H1 (cell line): ENCODE results near the gene C15orf61. TPM values are rescaled to one million over a fixed set of nuclear protein-coding genes. Genes with fewer than 3 reads are reported as not detected.

Experiments
- CTCF ChIA-PET: fragments of 300-600 bp; sonication (Branson Sonifier 250); formaldehyde crosslinking; loops from one replicate; lab custom pipeline; 2021; ENCODE audit not compliant: partially characterized antibody; lab: Charles Lee
- POLR2A ChIA-PET: fragments of 300-600 bp; sonication (Branson Sonifier 250); formaldehyde crosslinking; loops from one replicate; lab custom pipeline; 2021; ENCODE audit warnings: inconsistent platforms; ENCODE audit not compliant: partially characterized antibody; lab: Charles Lee
- DNase-seq, 2 experiments: peaks; one replicate each; pipeline versions ENCODE4 v3.0.0 to v3.0.0-alpha.2; 2010 to 2022; ENCODE audit warnings: low spot score in 2 of 2, low read depth in 1 of 2, mixed read lengths in 1 of 2
- FAIRE-seq: peaks from 2 replicates; lab custom pipeline; 2011; peaks lifted over from hg19 to GRCh38; lab: Jason Lieb, UNC
- H2AFZ ChIP-seq: 2 replicates; pipeline ENCODE4 v1.8.1; 2012; ENCODE audit warnings: low read length, inconsistent platforms
- H2AK5ac ChIP-seq: 2 replicates; pipeline ENCODE4 v1.6.1; 2013; ENCODE audit warnings: low read depth, low read length
- H2BK120ac ChIP-seq: replicated peaks from 2 replicates; pipeline ENCODE3; 2013; ENCODE audit warnings: low read depth, low read length, inconsistent platforms
- H2BK12ac ChIP-seq: 2 replicates; pipeline ENCODE4 v1.6.1; 2013; ENCODE audit warnings: low read depth, low read length
- H2BK15ac ChIP-seq: 2 replicates; pipeline ENCODE4 v1.6.1; 2013; ENCODE audit warnings: low read length
- H2BK20ac ChIP-seq: 2 replicates; pipeline ENCODE4 v1.6.1; 2013; ENCODE audit warnings: low read length
- H2BK5ac ChIP-seq: 2 replicates; pipeline ENCODE4 v1.6.1; 2013; ENCODE audit warnings: low read depth, low read length
- H3K14ac ChIP-seq: 2 replicates; pipeline ENCODE4 v1.6.1; 2013; ENCODE audit warnings: inconsistent platforms; ENCODE audit not compliant: insufficient read length
- H3K18ac ChIP-seq: 2 replicates; pipeline ENCODE4 v1.6.1; 2013; ENCODE audit warnings: low read length; ENCODE audit errors: extremely low read depth
- H3K23ac ChIP-seq: 2 replicates; pipeline ENCODE4 v1.6.1; 2013; ENCODE audit warnings: inconsistent platforms; ENCODE audit not compliant: insufficient read length
- H3K23me2 ChIP-seq: 2 replicates; pipeline ENCODE4 v1.6.1; 2013; ENCODE audit warnings: low read depth, low read length
- H3K27ac ChIP-seq: 2 replicates; pipeline ENCODE4 v1.6.1; 2011; ENCODE audit warnings: low read depth, low read length, inconsistent platforms
- H3K27me3 ChIP-seq, 4 experiments: replicated peaks in 1 of 4; 1 replicate in 1 of 4; 2 replicates in 3 of 4; pipeline versions ENCODE4 v1.6.1 to v1.8.1; 2011 to 2013; ENCODE audit warnings: low read length in 3 of 4, mild to moderate bottlenecking in 3 of 4, inconsistent platforms in 2 of 4, mixed read lengths in 2 of 4, moderate library complexity in 1 of 4; ENCODE audit not compliant: control insufficient read depth in 3 of 4, insufficient read depth in 3 of 4; ENCODE audit errors: extremely low read depth in 1 of 4
- H3K36me3 ChIP-seq, 4 experiments: 2 replicates each; pipeline versions ENCODE4 v1.6.1 to v1.8.1; 2011 to 2013; ENCODE audit warnings: mild to moderate bottlenecking in 4 of 4, low read length in 3 of 4, moderate library complexity in 2 of 4, control low read depth in 1 of 4, inconsistent platforms in 1 of 4; ENCODE audit not compliant: insufficient read depth in 4 of 4, control insufficient read depth in 2 of 4
- H3K4ac ChIP-seq: replicated peaks from 2 replicates; pipeline ENCODE3; 2013; ENCODE audit warnings: low read length, low read depth, mixed read lengths, inconsistent platforms; ENCODE audit not compliant: insufficient read length
- H3K4me1 ChIP-seq, 4 experiments: replicated peaks in 1 of 4; 1 replicate in 1 of 4; 2 replicates in 3 of 4; pipeline versions ENCODE4 v1.6.1 to v1.8.1; 2011 to 2013; ENCODE audit warnings: low read length in 3 of 4, inconsistent platforms in 2 of 4, mixed read lengths in 1 of 4; ENCODE audit not compliant: insufficient read depth in 4 of 4, control insufficient read depth in 3 of 4
- H3K4me2 ChIP-seq, 2 experiments: 2 replicates each; pipeline versions ENCODE4 v1.6.1 to v1.8.1; 2011 to 2013; ENCODE audit warnings: low read depth in 2 of 2, low read length in 2 of 2, control low read depth in 1 of 2, inconsistent platforms in 1 of 2, mild to moderate bottlenecking in 1 of 2; ENCODE audit not compliant: insufficient read depth in 1 of 2
- H3K4me3 ChIP-seq, 4 experiments: fragments of 200-600, 300-600 bp in 1 of 4; sonication (generic), shearing (Covaris generic), sonication (Bioruptor Twin) in 1 of 4; 2 replicates each; pipeline versions ENCODE4 v1.5.1 to v1.8.1; 2011 to 2016; ENCODE audit warnings: low read length in 4 of 4, low read depth in 3 of 4, control low read depth in 2 of 4, inconsistent platforms in 2 of 4, mild to moderate bottlenecking in 2 of 4, mixed read lengths in 1 of 4, moderate library complexity in 1 of 4; ENCODE audit not compliant: insufficient read depth in 2 of 4; ENCODE audit errors: extremely low read depth in 1 of 4
- H3K56ac ChIP-seq: replicated peaks from 2 replicates; pipeline ENCODE3; 2013; ENCODE audit warnings: low read depth, mild to moderate bottlenecking, mixed read lengths, low read length, inconsistent platforms; ENCODE audit not compliant: insufficient read length
- H3K79me1 ChIP-seq: 2 replicates; pipeline ENCODE4 v1.6.1; 2013; ENCODE audit warnings: low read depth, low read length, control low read depth
- H3K79me2 ChIP-seq, 2 experiments: 2 replicates each; pipeline versions ENCODE4 v1.6.1 to v1.8.1; 2012 to 2013; ENCODE audit warnings: low read length in 2 of 2, mild to moderate bottlenecking in 2 of 2, inconsistent platforms in 1 of 2; ENCODE audit not compliant: insufficient read depth in 2 of 2, control insufficient read depth in 1 of 2
- H3K9ac ChIP-seq, 4 experiments: replicated peaks in 1 of 4; 1 replicate in 1 of 4; 2 replicates in 3 of 4; pipeline versions ENCODE4 v1.6.1 to v1.8.1; 2011 to 2013; ENCODE audit warnings: low read depth in 3 of 4, low read length in 3 of 4, control low read depth in 2 of 4, mild to moderate bottlenecking in 2 of 4, moderate library complexity in 2 of 4, inconsistent platforms in 1 of 4; ENCODE audit errors: extremely low read depth in 1 of 4
- H3K9me3 ChIP-seq, 2 experiments: 2 replicates each; pipeline versions ENCODE4 v1.6.1 to v1.8.1; 2012 to 2013; ENCODE audit warnings: mild to moderate bottlenecking in 2 of 2, moderate library complexity in 2 of 2, control low read depth in 1 of 2, inconsistent platforms in 1 of 2, low read depth in 1 of 2, low read length in 1 of 2, mixed read lengths in 1 of 2; ENCODE audit not compliant: insufficient read depth in 2 of 2
- H4K20me1 ChIP-seq, 2 experiments: replicated peaks in 1 of 2; 2 replicates each; pipeline versions ENCODE3 to v1.8.1; 2011 to 2013; ENCODE audit warnings: inconsistent platforms in 2 of 2, low read length in 2 of 2, mild to moderate bottlenecking in 1 of 2; ENCODE audit not compliant: insufficient read depth in 2 of 2, control insufficient read depth in 1 of 2
- H4K5ac ChIP-seq: 2 replicates; pipeline ENCODE4 v1.6.1; 2013; ENCODE audit warnings: low read length, low read depth, mixed read lengths, inconsistent platforms; ENCODE audit not compliant: insufficient read length
- H4K8ac ChIP-seq: 2 replicates; pipeline ENCODE4 v1.8.0; 2013; ENCODE audit warnings: mild to moderate bottlenecking, moderate library complexity, low read length, inconsistent platforms; ENCODE audit not compliant: insufficient read depth; ENCODE audit errors: extremely low read depth
- H4K91ac ChIP-seq: replicated peaks from 2 replicates; pipeline ENCODE3; 2013; ENCODE audit warnings: low read length, mixed read lengths, inconsistent platforms; ENCODE audit not compliant: insufficient read length
- RFX5 ChIP-seq: IDR thresholded peaks from 2 replicates; pipeline ENCODE4 v1.6.1; 2011; ENCODE audit warnings: low read depth, low read length, improper control_type of control experiment, borderline replicate concordance
- WGBS, 2 experiments: shearing (Covaris generic) in 1 of 2; methylation state at CpG; one replicate each; pipeline versions ENCODE4 v1.1.6 to v1.1.7; 2013 to 2015; ENCODE audit warnings: low lambda C conversion rate in 2 of 2, mixed read lengths in 2 of 2, inconsistent platforms in 1 of 2, low coverage in 1 of 2, missing lambda C conversion rate in 1 of 2; ENCODE audit not compliant: insufficient replicate concordance in 2 of 2, insufficient coverage in 1 of 2, insufficient read length in 1 of 2; ENCODE audit errors: extremely low coverage in 1 of 2, missing lambda C conversion rate in 1 of 2; 5-methylcytosine and 5-hydroxymethylcytosine counted together
- polyA plus RNA-seq, 7 experiments: library from polyadenylated mRNA; depleted of rRNA in 3 of 7; stranded (reverse) in 5 of 7; unstranded in 2 of 7; fragments of >200 nt in 5 of 7; fragments of 200-250 nt in 2 of 7; gene quantifications; 1 replicate in 5 of 7; 2 replicates in 1 of 7; 4 replicates in 1 of 7; pipeline versions ENCODE4 v1.2.1 to v1.2.3, GENCODE V29; 2011 to 2013; ENCODE audit warnings: missing spikeins in 2 of 7, mixed read lengths in 2 of 7
- total RNA-seq: library from RNA; stranded (reverse); fragmentation: NEBNext Ultra II Directional; extraction: Animal tissue kit (Norgen Biotek cat#: 25700); gene quantifications from 2 replicates; pipeline ENCODE4 v1.2.1, GENCODE V29; 2021

The C15orf61 gene
- total and polyA plus RNA-seq, 2 of the 8 experiments (the other 6 are each of a cell fraction or from before 2014, with no cell fraction given), result 1.7 to 2.0 TPM

- H3K27ac ChIP-seq, result no peak overlapping the region
- DNase-seq, result no peak
- no peak overlapping the region for H4K5ac ChIP-seq
- H3K23me2 ChIP-seq, result no peaks in the 10 kb centered on the region
- no peak overlapping the region for H3K14ac ChIP-seq
- H3K27me3 ChIP-seq, result no peaks in the 10 kb centered on the region
- H3K56ac ChIP-seq, result no peak overlapping the region
- FAIRE-seq, result no peak
- no peak overlapping the region for H2BK15ac ChIP-seq
- H4K20me1 ChIP-seq, result no peaks in the 10 kb centered on the region
- no peak overlapping the region for H3K4me3 ChIP-seq
- H3K4me1 ChIP-seq, result peaks cover 0 to 4% (median 0%) of the 10 kb centered on the region in 4 experiments; a peak in 1 of 7 replicates
- no peak overlapping the region for H2AK5ac ChIP-seq
- no peak overlapping the region for H4K91ac ChIP-seq
- no peak overlapping the region for H3K4me2 ChIP-seq
- no peaks in the 10 kb centered on the region for H3K79me1 ChIP-seq
- no peak overlapping the region for H3K9ac ChIP-seq
- WGBS, 2 experiments, result 95% methylated on average over 3 of the region's 3 CpGs; no CpG with 5 or more reads in 1 of the 2 experiments
- no peaks in the 10 kb centered on the region for H3K9me3 ChIP-seq
- H3K23ac ChIP-seq, result no peak overlapping the region
- H3K79me2 ChIP-seq, result no peaks in the 10 kb centered on the region
- H2BK20ac ChIP-seq, result no peak overlapping the region
- no peak overlapping the region for H2BK12ac ChIP-seq
- TF ChIP-seq RFX5, result no peak
- TF ChIP-seq, all 59 proteins: peak for 0
- no peak overlapping the region for H4K8ac ChIP-seq
- H3K4ac ChIP-seq, result no peak overlapping the region
- no peak overlapping the region for H3K18ac ChIP-seq
- ChIA-PET POLR2A (no interaction called here), CTCF (no interaction called here)
- H2BK120ac ChIP-seq, result no peak overlapping the region
- no peak overlapping the region for H2AFZ ChIP-seq
- H3K36me3 ChIP-seq, result no peaks in the 10 kb centered on the region
- H2BK5ac ChIP-seq, result no peak overlapping the region
Measured at GRCh38 chr15:67564968-67565345, 44.0 kb downstream of the C15orf61 start.
